ENCODE measurements around the gene ADAT2.

ADAT2 gene

GRCh38 chr6:143408787-143409162 is 41.7 kb downstream of the ADAT2 start:
- TF ChIP-seq GATA2 (IDR thresholded peaks at IDR 0.05; ENCODE audit: low read depth, low read length) (no peak), GATA3 (IDR thresholded peaks at IDR 0.05; ENCODE audit: low read depth, low read length) (no peak)

- TF ChIP-seq GATA3 (IDR thresholded peaks at IDR 0.05; ENCODE audit: low read depth, low read length) (no peak), GATA2 (IDR thresholded peaks at IDR 0.05; ENCODE audit: low read depth, low read length) (no peak)
Measured at GRCh38 chr6:143408151-143408786, 42.2 kb downstream of the ADAT2 start.

GRCh38 chr6:143406673-143407072 is 43.8 kb downstream of the ADAT2 start:
- TF ChIP-seq GATA3 (IDR thresholded peaks at IDR 0.05; ENCODE audit: low read depth, low read length), result no peak
- no peak for TF ChIP-seq GATA2 (IDR thresholded peaks at IDR 0.05; ENCODE audit: low read depth, low read length)

GRCh38 chr6:143405373-143406154 is 44.9 kb downstream of the ADAT2 start:
- TF ChIP-seq GATA2 (IDR thresholded peaks at IDR 0.05; ENCODE audit: low read depth, low read length) (no peak), GATA3 (IDR thresholded peaks at IDR 0.05; ENCODE audit: low read depth, low read length) (no peak)

GRCh38 chr6:143402721-143403336 is 47.7 kb downstream of the ADAT2 start:
- TF ChIP-seq GATA3 (IDR thresholded peaks at IDR 0.05; ENCODE audit: low read depth, low read length) (no peak), GATA2 (IDR thresholded peaks at IDR 0.05; ENCODE audit: low read depth, low read length) (no peak)

- TF ChIP-seq GATA2 (IDR thresholded peaks at IDR 0.05; ENCODE audit: low read depth, low read length) (no peak), GATA3 (IDR thresholded peaks at IDR 0.05; ENCODE audit: low read depth, low read length) (no peak)
Measured at GRCh38 chr6:143401636-143402370, 48.7 kb downstream of the ADAT2 start.

- TF ChIP-seq GATA3 (IDR thresholded peaks at IDR 0.05; ENCODE audit: low read depth, low read length) (no peak), GATA2 (IDR thresholded peaks at IDR 0.05; ENCODE audit: low read depth, low read length) (no peak)
Measured at GRCh38 chr6:143401068-143401446, 49.4 kb downstream of the ADAT2 start.

GRCh38 chr6:143400258-143401067 is 50.0 kb downstream of the ADAT2 start:
- TF ChIP-seq GATA3 (IDR thresholded peaks at IDR 0.05; ENCODE audit: low read depth, low read length) (no peak), GATA2 (IDR thresholded peaks at IDR 0.05; ENCODE audit: low read depth, low read length) (no peak)

- no peak for TF ChIP-seq GATA2 (IDR thresholded peaks at IDR 0.05; ENCODE audit: low read depth, low read length)
- TF ChIP-seq GATA3 (IDR thresholded peaks at IDR 0.05; ENCODE audit: low read depth, low read length), result no peak
Measured at GRCh38 chr6:143399775-143400174, 50.7 kb downstream of the ADAT2 start.

GRCh38 chr6:143399176-143399575 is 51.3 kb downstream of the ADAT2 start:
- TF ChIP-seq GATA2 (IDR thresholded peaks at IDR 0.05; ENCODE audit: low read depth, low read length) (no peak), GATA3 (IDR thresholded peaks at IDR 0.05; ENCODE audit: low read depth, low read length) (no peak)

- TF ChIP-seq GATA2 (IDR thresholded peaks at IDR 0.05; ENCODE audit: low read depth, low read length) (no peak), GATA3 (IDR thresholded peaks at IDR 0.05; ENCODE audit: low read depth, low read length) (no peak)
Measured at GRCh38 chr6:143397227-143398222, 53.0 kb downstream of the ADAT2 start.

GRCh38 chr6:143396497-143397226 is 53.8 kb downstream of the ADAT2 start:
- no peak for TF ChIP-seq GATA3 (IDR thresholded peaks at IDR 0.05; ENCODE audit: low read depth, low read length)
- no peak for TF ChIP-seq GATA2 (IDR thresholded peaks at IDR 0.05; ENCODE audit: low read depth, low read length)
